T-cell (primary cell): ENCODE results near the gene BRD3OS. TPM values are rescaled to one million over a fixed set of nuclear protein-coding genes. Genes with fewer than 3 reads are reported as not detected.

Experiments used
- ATAC-seq, 4 experiments: fragments of 200-7000 bp in 3 of 4; fragments of 150-1000 bp in 1 of 4; cut with Tn5 transposase; replicated peaks in 1 of 4; 1 replicate in 3 of 4; 2 replicates in 1 of 4; pipeline ENCODE4 v1.10.0; 2021; ENCODE audit warnings: moderate library complexity in 3 of 4, mild to moderate bottlenecking in 2 of 4, moderate number of reproducible peaks in 1 of 4
- CTCF ChIA-PET, 2 donors: fragments of 300-600 bp; sonication (Branson Sonifier 250); formaldehyde crosslinking; loops; one replicate each; lab custom pipeline; 2022; ENCODE audit warnings: antibody characterized with exemption in 2 of 2; lab: Charles Lee
- POLR2A ChIA-PET, 2 donors: fragments of 300-600 bp; sonication (Branson Sonifier 250); formaldehyde crosslinking; loops; one replicate each; lab custom pipeline; 2022; ENCODE audit warnings: antibody characterized with exemption in 2 of 2; lab: Charles Lee
- DNase-seq, 35 experiments: peaks; one replicate each; pipeline versions ENCODE4 v3.0.0 to v3.0.0-alpha.2; 2013 to 2023
- H3K27ac ChIP-seq: one replicate; pipeline ENCODE4 v1.5.1; 2013; ENCODE audit warnings: low read length
- H3K27me3 ChIP-seq, 2 experiments: replicated peaks in 1 of 2; 1 replicate in 1 of 2; 2 replicates in 1 of 2; pipeline versions ENCODE4 v1.6.1 to v1.7.0; 2013; ENCODE audit warnings: low read length in 1 of 2, mixed read lengths in 1 of 2; ENCODE audit not compliant: control insufficient read depth in 2 of 2, insufficient read depth in 2 of 2; ENCODE audit errors: extremely low read depth in 1 of 2
- H3K36me3 ChIP-seq, 2 donors: 1 replicate in 1 of 2; 2 replicates in 1 of 2; pipeline versions ENCODE4 v1.6.1 to v1.7.0; 2013; ENCODE audit warnings: low read length in 1 of 2; ENCODE audit not compliant: control insufficient read depth in 2 of 2, insufficient read depth in 1 of 2; ENCODE audit errors: extremely low read depth in 1 of 2
- H3K4me1 ChIP-seq, 2 experiments: 1 replicate in 1 of 2; 2 replicates in 1 of 2; pipeline versions ENCODE4 v1.6.1 to v1.7.0; 2013; ENCODE audit warnings: low read length in 2 of 2, mixed read lengths in 1 of 2; ENCODE audit not compliant: insufficient read depth in 2 of 2, control insufficient read depth in 1 of 2; ENCODE audit errors: extremely low read depth in 1 of 2
- H3K4me3 ChIP-seq, 2 donors: 1 replicate in 1 of 2; 2 replicates in 1 of 2; pipeline versions ENCODE4 v1.5.1 to v1.7.0; 2013; ENCODE audit warnings: mild to moderate bottlenecking in 2 of 2, low read length in 1 of 2, moderate library complexity in 1 of 2; ENCODE audit not compliant: control insufficient read depth in 1 of 2; ENCODE audit errors: extremely low read depth in 1 of 2
- H3K9me3 ChIP-seq: 2 replicates; pipeline ENCODE4 v1.7.0; 2013
- H3K27ac Mint-ChIP-seq, 2 donors: one replicate each; pipeline ENCODE4 v1.8.0; 2020 to 2021; ENCODE audit warnings: mild to moderate bottlenecking in 2 of 2, mixed read lengths in 2 of 2
- H3K27me3 Mint-ChIP-seq, 2 donors: one replicate each; pipeline ENCODE4 v1.8.0; 2021 to 2022; ENCODE audit warnings: mixed read lengths in 2 of 2
- H3K36me3 Mint-ChIP-seq: one replicate; pipeline ENCODE4 v1.8.0; 2021; ENCODE audit warnings: mixed read lengths
- H3K4me1 Mint-ChIP-seq, 3 donors: one replicate each; pipeline ENCODE4 v1.8.0; 2020 to 2022; ENCODE audit warnings: mixed read lengths in 3 of 3, mild to moderate bottlenecking in 1 of 3
- H3K4me3 Mint-ChIP-seq, 3 donors: one replicate each; pipeline ENCODE4 v1.8.0; 2020 to 2022; ENCODE audit warnings: mild to moderate bottlenecking in 3 of 3, mixed read lengths in 3 of 3, moderate library complexity in 3 of 3
- H3K9me3 Mint-ChIP-seq, 3 donors: one replicate each; pipeline ENCODE4 v1.8.0; 2020 to 2022; ENCODE audit warnings: mixed read lengths in 3 of 3
- WGBS: methylation state at CpG from one replicate; pipeline ENCODE4 v1.1.5; 2013; ENCODE audit warnings: missing lambda C conversion rate; ENCODE audit not compliant: insufficient coverage; 5-methylcytosine and 5-hydroxymethylcytosine counted together
- total RNA-seq, 35 experiments: library from RNA in 6 of 35; stranded (reverse) in 6 of 35; fragments of 120-200 nt in 1 of 35; gene quantifications; one replicate each; pipeline versions ENCODE4 v1.2.1 to v1.2.4 and lab custom pipeline; 2013 to 2026

Gene BRD3OS
- total RNA-seq, 5 donors from 2014 or later (not counting 1 experiment from before 2014, with no cell fraction given): 8.4 to 18.0 (median 16.5) TPM

GRCh38 chr9:134049772-134050588, 24.7 kb downstream of the BRD3OS start:
- Histone ChIP-seq H3K9me3 (no peaks in the 10 kb centered on the region), H3K4me1 (peaks cover 0 to under 1% of the 10 kb centered on the region in 2 experiments), H3K36me3 (peaks cover 21 to 75% of the 10 kb centered on the region in 2 donors), H3K27me3 (no peaks in the 10 kb centered on the region), H3K4me3 (no peak overlapping the region), H3K27ac (no peak overlapping the region)
- H3K27ac Mint-ChIP-seq: no peak overlapping the region
- no peaks in the 10 kb centered on the region for H3K4me1 Mint-ChIP-seq
- no peaks in the 10 kb centered on the region for H3K9me3 Mint-ChIP-seq
- no peak for ATAC-seq
- no peak for DNase-seq
- peaks cover 19% of the 10 kb centered on the region for H3K36me3 Mint-ChIP-seq
- H3K27me3 Mint-ChIP-seq: no peaks in the 10 kb centered on the region
- WGBS: 93% methylated on average over 21 of the region's 28 CpGs
- H3K4me3 Mint-ChIP-seq: no peak overlapping the region
- CTCF ChIA-PET: interaction anchor here in 1 of 2 donors (0.6 kb wide), 1 partner anchor 257 kb away, joined by 4 read pairs; no protein-coding TSS in a partner anchor
- POLR2A ChIA-PET: no interaction called here

GRCh38 chr9:134050726-134051125, 25.4 kb downstream of the BRD3OS start:
- ChIA-PET POLR2A (no interaction called here), CTCF (interaction anchor here in 1 of 2 donors (0.6 kb wide), 1 partner anchor 258 kb away, joined by 4 read pairs; no protein-coding TSS in a partner anchor)
- Mint-ChIP-seq H3K4me3 (no peak overlapping the region), H3K27me3 (no peaks in the 10 kb centered on the region), H3K9me3 (no peaks in the 10 kb centered on the region), H3K27ac (no peak overlapping the region), H3K36me3 (peaks cover 19% of the 10 kb centered on the region), H3K4me1 (no peaks in the 10 kb centered on the region)
- H3K36me3 ChIP-seq: peaks cover 21 to 68% of the 10 kb centered on the region in 2 donors
- WGBS: 91% methylated on average over 13 of the region's 14 CpGs
- peaks cover 0 to 8% of the 10 kb centered on the region in 2 experiments for H3K4me1 ChIP-seq
- no peaks in the 10 kb centered on the region for H3K27me3 ChIP-seq
- ATAC-seq (no peak), DNase-seq (no peak)
- no peak overlapping the region for H3K4me3 ChIP-seq
- H3K9me3 ChIP-seq: no peaks in the 10 kb centered on the region
- no peak overlapping the region for H3K27ac ChIP-seq

GRCh38 chr9:134051319-134051718, 26.0 kb downstream of the BRD3OS start:
- ChIA-PET POLR2A (interaction anchor here (0.5 to 0.6 kb wide), 2 partner anchors 85 to 561 kb away, joined by 3 to 7 read pairs; partner anchors contain the start of gene WDR5 (in 1 of the 2)), CTCF (interaction anchor here in 1 of 2 donors (0.6 kb wide), 1 partner anchor 17 kb away, joined by 3 read pairs; no protein-coding TSS in a partner anchor)
- H3K36me3 ChIP-seq: peaks cover 21 to 64% of the 10 kb centered on the region in 2 donors
- no peak overlapping the region for H3K27ac Mint-ChIP-seq
- H3K4me3 ChIP-seq: no peak overlapping the region
- H3K27me3 Mint-ChIP-seq: no peaks in the 10 kb centered on the region
- H3K9me3 ChIP-seq: no peaks in the 10 kb centered on the region
- no peaks in the 10 kb centered on the region for H3K27me3 ChIP-seq
- H3K4me1 ChIP-seq: peaks cover 0 to 14% of the 10 kb centered on the region in 2 experiments
- H3K27ac ChIP-seq: no peak overlapping the region
- H3K4me3 Mint-ChIP-seq: no peak overlapping the region
- H3K36me3 Mint-ChIP-seq: peaks cover 19% of the 10 kb centered on the region
- no peaks in the 10 kb centered on the region for H3K9me3 Mint-ChIP-seq
- ATAC-seq: no peak
- no peak for DNase-seq
- peaks cover 0 to 3% (median 3%) of the 10 kb centered on the region in 3 donors for H3K4me1 Mint-ChIP-seq
- WGBS: 90% methylated on average over 6 of the region's 16 CpGs

GRCh38 chr9:134052491-134052890, 27.2 kb downstream of the BRD3OS start:
- H3K36me3 Mint-ChIP-seq: peaks cover 18% of the 10 kb centered on the region

GRCh38 chr9:134052941-134053340, 27.7 kb downstream of the BRD3OS start:
- Histone ChIP-seq H3K4me3 (no peak overlapping the region), H3K27ac (no peak overlapping the region), H3K36me3 (peaks cover 15 to 51% of the 10 kb centered on the region in 2 donors), H3K4me1 (peaks cover 0 to 28% of the 10 kb centered on the region in 2 experiments), H3K9me3 (no peaks in the 10 kb centered on the region), H3K27me3 (no peaks in the 10 kb centered on the region)
- Mint-ChIP-seq H3K4me3 (no peak overlapping the region), H3K9me3 (no peaks in the 10 kb centered on the region), H3K27me3 (no peaks in the 10 kb centered on the region), H3K27ac (no peak overlapping the region), H3K36me3 (peaks cover 16% of the 10 kb centered on the region), H3K4me1 (peaks cover 9 to 13% (median 10%) of the 10 kb centered on the region in 3 donors)
- WGBS: 90% methylated on average over 12 of the region's 16 CpGs
- ChIA-PET POLR2A (no interaction called here), CTCF (no interaction called here)
- DNase-seq (no peak), ATAC-seq (no peak)

More at GRCh38 chr9:134052491-134052890, 27.2 kb downstream of the BRD3OS start:
- H3K4me3 ChIP-seq: no peak overlapping the region
- no peaks in the 10 kb centered on the region for H3K9me3 ChIP-seq
- H3K27ac ChIP-seq: no peak overlapping the region
- H3K4me1 Mint-ChIP-seq: peaks cover 8 to 12% (median 10%) of the 10 kb centered on the region in 3 donors
- no peaks in the 10 kb centered on the region for H3K27me3 ChIP-seq
- H3K9me3 Mint-ChIP-seq: no peaks in the 10 kb centered on the region
- POLR2A ChIA-PET: no interaction called here
- no peak for DNase-seq
- H3K36me3 ChIP-seq: peaks cover 16 to 54% of the 10 kb centered on the region in 2 donors
- H3K27me3 Mint-ChIP-seq: no peaks in the 10 kb centered on the region
- no peak overlapping the region for H3K27ac Mint-ChIP-seq
- ATAC-seq: no peak
- 88% methylated on average over 3 of the region's 3 CpGs for WGBS
- CTCF ChIA-PET: no interaction called here
- peaks cover 0 to 24% of the 10 kb centered on the region in 2 experiments for H3K4me1 ChIP-seq
- H3K4me3 Mint-ChIP-seq: no peak overlapping the region

- Mint-ChIP-seq H3K4me1 (peaks cover 9 to 18% (median 12%) of the 10 kb centered on the region in 3 donors), H3K27ac (no peak overlapping the region), H3K27me3 (no peaks in the 10 kb centered on the region), H3K4me3 (no peak overlapping the region), H3K9me3 (no peaks in the 10 kb centered on the region), H3K36me3 (peaks cover 16% of the 10 kb centered on the region)
- DNase-seq (no peak), ATAC-seq (no peak)
- no peak overlapping the region for H3K4me3 ChIP-seq
- H3K9me3 ChIP-seq: no peaks in the 10 kb centered on the region
- H3K27ac ChIP-seq: no peak overlapping the region
- ChIA-PET CTCF (no interaction called here), POLR2A (no interaction called here)
- peaks cover 12 to 46% of the 10 kb centered on the region in 2 donors for H3K36me3 ChIP-seq
- peaks cover 0 to 32% of the 10 kb centered on the region in 2 experiments for H3K4me1 ChIP-seq
- no peaks in the 10 kb centered on the region for H3K27me3 ChIP-seq
- WGBS: 94% methylated on average over 20 of the region's 28 CpGs
Measured at GRCh38 chr9:134053401-134053871, 28.2 kb downstream of the BRD3OS start.
